ENCODE data around the gene PWP2.
"Not testable (repeated sequence)": the region's sequence is repeated elsewhere in the genome, so short reads cannot be mapped to it uniquely, and the experiment has no call there.

PWP2 gene

GRCh38 chr21:44163167-44163653 lies 56.0 kb downstream of the PWP2 start:
- DNase-seq (ENCODE audit: low read depth in 2 of 2) = not testable (repeated sequence)

- DNase-seq (ENCODE audit: low read depth in 2 of 2) = not testable (repeated sequence)
Observed at GRCh38 chr21:44165933-44166332, 58.7 kb downstream of the PWP2 start.

GRCh38 chr21:44167527-44167926 lies 60.3 kb downstream of the PWP2 start:
- not testable (repeated sequence) for DNase-seq (ENCODE audit: low read depth in 2 of 2)

- DNase-seq (ENCODE audit: low read depth in 2 of 2) = not testable (repeated sequence)
Observed at GRCh38 chr21:44170326-44170725, 63.1 kb downstream of the PWP2 start.

GRCh38 chr21:44170863-44171262 lies 63.7 kb downstream of the PWP2 start:
- DNase-seq (ENCODE audit: low read depth in 2 of 2) = not testable (repeated sequence)

- DNase-seq (ENCODE audit: low read depth in 2 of 2) = not testable (repeated sequence)
Observed at GRCh38 chr21:44171962-44172572, 64.9 kb downstream of the PWP2 start.

GRCh38 chr21:44172741-44173140 lies 65.5 kb downstream of the PWP2 start:
- not testable (repeated sequence) for DNase-seq (ENCODE audit: low read depth in 2 of 2)

- not testable (repeated sequence) for DNase-seq (ENCODE audit: low read depth in 2 of 2)
Observed at GRCh38 chr21:44175189-44175588, 68.0 kb downstream of the PWP2 start.

GRCh38 chr21:44176127-44176526 lies 68.9 kb downstream of the PWP2 start:
- not testable (repeated sequence) for DNase-seq (ENCODE audit: low read depth in 2 of 2)

Measured in stimulated activated CD8-positive, alpha-beta memory T cell treated with anti-CD3 and anti-CD28 coated beads, Interleukin-7, amount 100 ng/mL, for 1 hour (primary cell).